ENCODE data around the gene SH2D1B. TPM values are rescaled to one million over a fixed set of nuclear protein-coding genes. Genes with fewer than 3 reads are reported as not detected.

SH2D1B gene
- total and polyA plus RNA-seq, 9 donors, result 0.10 to 0.40 (median 0.12) TPM; not detected in 6

GRCh38 chr1:162359523-162360236 lies 52.3 kb downstream of the SH2D1B start:
- intact Hi-C loops (cut with DNase I), result no loop called here
- no peaks in the 10 kb centered on the region for H3K27me3 ChIP-seq
- no peaks in the 10 kb centered on the region for H3K4me1 ChIP-seq (ENCODE audit: insufficient read depth)
- H3K9me3 ChIP-seq, result no peaks in the 10 kb centered on the region
- no peak overlapping the region for H3K27ac ChIP-seq
- no peak for DNase-seq
- WGBS, 3 donors, result 82 to 91% (median 88%) methylated on average over 10 of the region's 10 CpGs
- TF ChIP-seq CTCF (IDR thresholded peaks at IDR 0.05) (no peak), POLR2A (IDR thresholded peaks at IDR 0.05) (no peak), EP300 (IDR thresholded peaks at IDR 0.05) (no peak)
- no peak overlapping the region for H3K4me3 ChIP-seq
- no peaks in the 10 kb centered on the region for H3K36me3 ChIP-seq

GRCh38 chr1:162358928-162359327 lies 53.0 kb downstream of the SH2D1B start:
- Histone ChIP-seq H3K4me3 (no peak overlapping the region), H3K4me1 (ENCODE audit: insufficient read depth) (no peaks in the 10 kb centered on the region), H3K27ac (no peak overlapping the region), H3K9me3 (no peaks in the 10 kb centered on the region), H3K27me3 (no peaks in the 10 kb centered on the region), H3K36me3 (no peaks in the 10 kb centered on the region)
- TF ChIP-seq POLR2A (IDR thresholded peaks at IDR 0.05) (no peak), EP300 (IDR thresholded peaks at IDR 0.05) (no peak), CTCF (IDR thresholded peaks at IDR 0.05) (no peak)
- DNase-seq, result no peak
- WGBS, 3 donors, result 68 to 82% (median 78%) methylated on average over 1 of the region's 1 CpG
- intact Hi-C loops (cut with DNase I), result no loop called here

GRCh38 chr1:162357681-162358266 lies 54.2 kb downstream of the SH2D1B start:
- WGBS, 3 donors, result 54 to 57% (median 57%) methylated on average over 5 of the region's 5 CpGs
- Histone ChIP-seq H3K9me3 (no peaks in the 10 kb centered on the region), H3K36me3 (no peaks in the 10 kb centered on the region), H3K4me3 (no peak overlapping the region), H3K27ac (no peak overlapping the region), H3K27me3 (no peaks in the 10 kb centered on the region), H3K4me1 (ENCODE audit: insufficient read depth) (no peaks in the 10 kb centered on the region)
- TF ChIP-seq CTCF (IDR thresholded peaks at IDR 0.05) (no peak), EP300 (IDR thresholded peaks at IDR 0.05) (no peak), POLR2A (IDR thresholded peaks at IDR 0.05) (no peak)
- no peak for DNase-seq
- intact Hi-C loops (cut with DNase I), result no loop called here

- no peak overlapping the region for H3K27ac ChIP-seq
- no peaks in the 10 kb centered on the region for H3K9me3 ChIP-seq
- no peaks in the 10 kb centered on the region for H3K27me3 ChIP-seq
- WGBS, 3 donors, result 78 to 88% (median 80%) methylated on average over 5 of the region's 5 CpGs
- no peak for TF ChIP-seq POLR2A (IDR thresholded peaks at IDR 0.05)
- no peak for TF ChIP-seq CTCF (IDR thresholded peaks at IDR 0.05)
- TF ChIP-seq EP300 (IDR thresholded peaks at IDR 0.05), result no peak
- no peaks in the 10 kb centered on the region for H3K4me1 ChIP-seq (ENCODE audit: insufficient read depth)
- DNase-seq, result no peak
- intact Hi-C loops (cut with DNase I), result no loop called here
- no peak overlapping the region for H3K4me3 ChIP-seq
- H3K36me3 ChIP-seq, result no peaks in the 10 kb centered on the region
These were observed 58.2 kb downstream of the SH2D1B start for GRCh38 chr1:162353702-162354101.
